SK-N-SH (cell line): ENCODE results near the gene PIMREG. TPM values are rescaled to one million over a fixed set of nuclear protein-coding genes. Genes with fewer than 3 reads are reported as not detected.
A peak's percentile ranks its signal among the peaks of the same experiment; 100 is the strongest.

ENCODE experiments used
- CTCF ChIA-PET: fragments of 300-600, 350-600 bp; formaldehyde crosslinking; extraction: SDS; loops from one replicate; lab custom pipeline; 2021; lab: Yijun Ruan, JAX
- POLR2A ChIA-PET: fragments of 350-600 bp; sonication (Branson Sonifier 250); formaldehyde crosslinking; extraction: SDS; loops from one replicate; lab custom pipeline; 2020; ENCODE audit warnings: antibody characterized with exemption, inconsistent platforms; lab: Yijun Ruan, JAX
- DNase-seq: peaks from one replicate; pipeline ENCODE4 v3.0.0; 2012
- H2AFZ ChIP-seq: fragments of 200-600 bp; sonication (generic); 2 replicates; pipeline ENCODE4 v1.8.1; 2016; ENCODE audit warnings: antibody characterized with exemption, mild to moderate bottlenecking, low read depth
- H3F3A ChIP-seq: fragments of 200-600 bp; sonication (generic); replicated peaks from 2 replicates; pipeline ENCODE3; 2016; ENCODE audit warnings: antibody characterized with exemption, mild to moderate bottlenecking; ENCODE audit not compliant: insufficient read depth
- H3K27ac ChIP-seq, 2 experiments: fragments of 200-500 bp in 1 of 2; fragments of 200-600 bp in 1 of 2; sonication (Bioruptor generic) in 1 of 2; sonication (generic), shearing (Covaris generic) in 1 of 2; 2 replicates each; pipeline versions ENCODE4 v1.5.1 to v1.6.1; 2014 to 2016; ENCODE audit warnings: low read depth in 2 of 2, inconsistent platforms in 1 of 2, low read length in 1 of 2, mild to moderate bottlenecking in 1 of 2, mixed read lengths in 1 of 2
- H3K27me3 ChIP-seq: fragments of 200-600 bp; sonication (generic), shearing (Covaris generic); 2 replicates; pipeline ENCODE4 v1.6.1; 2016; ENCODE audit warnings: mixed run types; ENCODE audit not compliant: insufficient read depth
- H3K36me3 ChIP-seq, 2 experiments: fragments of 200-500 bp in 1 of 2; fragments of 200-600 bp in 1 of 2; sonication (Bioruptor generic) in 1 of 2; sonication (generic) in 1 of 2; replicated peaks in 1 of 2; 2 replicates each; pipeline versions ENCODE3 to v1.5.1; 2014 to 2016; ENCODE audit warnings: low read length in 1 of 2, mild to moderate bottlenecking in 1 of 2; ENCODE audit not compliant: insufficient read depth in 2 of 2, control insufficient read depth in 1 of 2
- H3K4me1 ChIP-seq, 2 experiments: fragments of 200-500 bp in 1 of 2; fragments of 200-600 bp in 1 of 2; sonication (Bioruptor generic) in 1 of 2; sonication (generic), shearing (Covaris generic) in 1 of 2; 2 replicates each; pipeline versions ENCODE4 v1.5.1 to v1.6.1; 2014 to 2016; ENCODE audit warnings: low read depth in 1 of 2, low read length in 1 of 2, mixed run types in 1 of 2; ENCODE audit not compliant: insufficient read depth in 2 of 2, control insufficient read depth in 1 of 2
- H3K4me2 ChIP-seq: fragments of 200-600 bp; sonication (generic), shearing (Covaris generic); 2 replicates; pipeline ENCODE4 v1.6.1; 2017; ENCODE audit warnings: mixed run types
- H3K4me3 ChIP-seq, 2 experiments: fragments of 200-500 bp in 1 of 2; fragments of 200-600 bp in 1 of 2; sonication (Bioruptor generic) in 1 of 2; sonication (generic), shearing (Covaris generic) in 1 of 2; 2 replicates each; pipeline versions ENCODE4 v1.5.1 to v1.8.1; 2014 to 2016; ENCODE audit warnings: low read depth in 2 of 2, inconsistent platforms in 1 of 2, low read length in 1 of 2, mild to moderate bottlenecking in 1 of 2, mixed read lengths in 1 of 2, moderate library complexity in 1 of 2
- H3K79me2 ChIP-seq: fragments of 200-600 bp; sonication (generic); 2 replicates; pipeline ENCODE4 v1.8.1; 2017; ENCODE audit warnings: mild to moderate bottlenecking; ENCODE audit not compliant: insufficient read depth
- H3K9ac ChIP-seq: fragments of 200-600 bp; sonication (generic); 2 replicates; pipeline ENCODE4 v1.6.1; 2017; ENCODE audit warnings: mixed run types
- H3K9me2 ChIP-seq: fragments of 200-600 bp; sonication (generic); 2 replicates; pipeline ENCODE4 v1.6.1; 2017; ENCODE audit warnings: mixed run types
- H3K9me3 ChIP-seq: fragments of 200-600 bp; sonication (generic); 2 replicates; pipeline ENCODE4 v1.6.1; 2017; ENCODE audit warnings: mixed run types, mild to moderate bottlenecking, moderate library complexity
- H4K20me1 ChIP-seq: fragments of 200-600 bp; sonication (generic); 2 replicates; pipeline ENCODE4 v1.6.1; 2017; ENCODE audit warnings: mild to moderate bottlenecking, mixed run types; ENCODE audit not compliant: insufficient read depth
- CHD2 ChIP-seq: fragments of 150-350 bp; IDR thresholded peaks from 2 replicates; pipeline ENCODE4 v1.6.1; 2018; ENCODE audit warnings: low read length; ENCODE audit not compliant: partially characterized antibody
- FOSL2 ChIP-seq: IDR thresholded peaks from 2 replicates; pipeline ENCODE4 v1.4.0; 2012; ENCODE audit warnings: low read depth, mild to moderate bottlenecking, moderate library complexity, borderline replicate concordance
- GATA2 ChIP-seq: sonication (generic); formaldehyde crosslinking; IDR thresholded peaks from 2 replicates; pipeline ENCODE4 v1.5.0; 2020; ENCODE audit warnings: mild to moderate bottlenecking, missing genetic modification reagents
- MEF2A ChIP-seq: IDR thresholded peaks from 2 replicates; pipeline ENCODE4 v1.4.0; 2012; ENCODE audit warnings: low read depth, borderline replicate concordance
- RAD21 ChIP-seq: IDR thresholded peaks from 2 replicates; pipeline ENCODE4 v1.6.1; 2012; ENCODE audit warnings: mild to moderate bottlenecking, low read length
- RCOR1 ChIP-seq: fragments of 150-350 bp; IDR thresholded peaks from 2 replicates; pipeline ENCODE4 v1.6.1; 2017; ENCODE audit warnings: antibody characterized with exemption, low read length
- RXRA ChIP-seq: IDR thresholded peaks from 2 replicates; pipeline ENCODE4 v1.4.0; 2012; ENCODE audit warnings: low read depth, mild to moderate bottlenecking, borderline replicate concordance
- SMC3 ChIP-seq: IDR thresholded peaks from 2 replicates; pipeline ENCODE4 v1.6.1; 2012; ENCODE audit warnings: low read depth, low read length, improper control_type of control experiment
- WGBS: methylation state at CpG from one replicate; pipeline ENCODE4 v1.1.6; 2017; ENCODE audit warnings: low lambda C conversion rate; 5-methylcytosine and 5-hydroxymethylcytosine counted together
- polyA plus RNA-seq, 3 experiments: library from polyadenylated mRNA; depleted of rRNA; stranded (reverse); fragments of >200 nt; gene quantifications; 2 replicates each; pipeline ENCODE4 v1.2.3, GENCODE V29; 2012
- TF ChIP-seq, protein P1 (sequence below): IDR thresholded peaks from 2 replicates; pipeline ENCODE4; 2012
- TF ChIP-seq, protein P2 (sequence below): fragments of 200-600 bp; sonication (generic); IDR thresholded peaks from 2 replicates; pipeline ENCODE4 v1.6.1; 2017; ENCODE audit warnings: antibody characterized with exemption, mild to moderate bottlenecking, moderate library complexity
- TF ChIP-seq, protein P3 (sequence below): IDR thresholded peaks from 2 replicates; pipeline ENCODE4 v1.4.0; 2012; ENCODE audit warnings: low read depth, borderline replicate concordance
- TF ChIP-seq, protein P4 (sequence below): fragments of 150-350 bp; IDR thresholded peaks from 2 replicates; pipeline ENCODE4 v1.6.1; 2017; ENCODE audit warnings: antibody characterized with exemption, low read length, low read depth, borderline replicate concordance

The PIMREG gene
- polyA plus RNA-seq, 1 of the 3 experiments (the other 2 are of a cell fraction) = 19.6 TPM

DNA sequence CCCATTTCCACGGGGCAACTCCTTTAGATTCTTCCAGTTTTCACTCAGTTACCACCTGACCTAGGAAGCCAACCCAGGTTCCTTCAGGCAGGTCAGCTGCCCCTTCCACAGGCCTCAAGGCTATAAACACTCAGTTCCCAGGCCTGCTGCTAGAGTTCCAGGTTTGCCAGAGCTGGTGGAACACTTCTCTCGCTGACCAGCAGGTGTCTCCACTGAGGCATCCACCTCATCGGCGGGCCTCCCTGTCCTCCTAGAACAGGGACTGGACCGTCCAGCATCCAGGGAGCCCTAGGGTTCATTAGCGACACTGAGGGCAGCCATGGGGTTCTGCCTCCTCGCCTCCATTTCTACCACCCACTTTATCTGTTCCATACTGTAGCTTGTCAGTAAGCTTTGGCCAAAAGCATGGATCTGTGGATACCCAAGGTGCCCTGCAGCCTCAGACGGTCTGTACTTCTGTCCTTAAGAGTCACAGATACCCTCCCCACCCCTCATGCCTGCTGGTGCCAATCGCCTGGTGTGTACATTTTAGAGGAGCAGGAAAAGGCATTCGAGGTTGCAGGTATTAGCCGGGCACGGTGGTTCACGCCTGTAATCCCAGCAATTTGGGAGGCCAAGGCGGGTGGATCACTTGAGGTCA, 29.0 kb downstream of the PIMREG start:
- peak overlapping the region in 1 of 2 experiments; percentile 33; a peak in 1 of 4 replicates for H3K4me3 ChIP-seq
- no peaks in the 10 kb centered on the region for H3F3A ChIP-seq
- H3K36me3 ChIP-seq = no peaks in the 10 kb centered on the region
- peak; percentile 92 for DNase-seq
- ChIA-PET CTCF (interaction anchor here (0.6 to 2.2 kb wide), 51 partner anchors 10 to 458 kb away, joined by 3 to 17 read pairs (median 4); partner anchors contain the start of gene PIMREG), POLR2A (interaction anchor here (1.1 kb wide), 1 partner anchor 85 kb away, joined by 4 read pairs; no protein-coding TSS in a partner anchor)
- TF ChIP-seq SMC3 = peak; percentile 83
- TF ChIP-seq, protein P1, sequence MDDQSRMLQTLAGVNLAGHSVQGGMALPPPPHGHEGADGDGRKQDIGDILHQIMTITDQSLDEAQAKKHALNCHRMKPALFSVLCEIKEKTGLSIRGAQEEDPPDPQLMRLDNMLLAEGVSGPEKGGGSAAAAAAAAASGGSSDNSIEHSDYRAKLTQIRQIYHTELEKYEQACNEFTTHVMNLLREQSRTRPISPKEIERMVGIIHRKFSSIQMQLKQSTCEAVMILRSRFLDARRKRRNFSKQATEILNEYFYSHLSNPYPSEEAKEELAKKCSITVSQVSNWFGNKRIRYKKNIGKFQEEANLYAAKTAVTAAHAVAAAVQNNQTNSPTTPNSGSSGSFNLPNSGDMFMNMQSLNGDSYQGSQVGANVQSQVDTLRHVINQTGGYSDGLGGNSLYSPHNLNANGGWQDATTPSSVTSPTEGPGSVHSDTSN = no peak
- TF ChIP-seq FOSL2 = no peak
- TF ChIP-seq, protein P2, sequence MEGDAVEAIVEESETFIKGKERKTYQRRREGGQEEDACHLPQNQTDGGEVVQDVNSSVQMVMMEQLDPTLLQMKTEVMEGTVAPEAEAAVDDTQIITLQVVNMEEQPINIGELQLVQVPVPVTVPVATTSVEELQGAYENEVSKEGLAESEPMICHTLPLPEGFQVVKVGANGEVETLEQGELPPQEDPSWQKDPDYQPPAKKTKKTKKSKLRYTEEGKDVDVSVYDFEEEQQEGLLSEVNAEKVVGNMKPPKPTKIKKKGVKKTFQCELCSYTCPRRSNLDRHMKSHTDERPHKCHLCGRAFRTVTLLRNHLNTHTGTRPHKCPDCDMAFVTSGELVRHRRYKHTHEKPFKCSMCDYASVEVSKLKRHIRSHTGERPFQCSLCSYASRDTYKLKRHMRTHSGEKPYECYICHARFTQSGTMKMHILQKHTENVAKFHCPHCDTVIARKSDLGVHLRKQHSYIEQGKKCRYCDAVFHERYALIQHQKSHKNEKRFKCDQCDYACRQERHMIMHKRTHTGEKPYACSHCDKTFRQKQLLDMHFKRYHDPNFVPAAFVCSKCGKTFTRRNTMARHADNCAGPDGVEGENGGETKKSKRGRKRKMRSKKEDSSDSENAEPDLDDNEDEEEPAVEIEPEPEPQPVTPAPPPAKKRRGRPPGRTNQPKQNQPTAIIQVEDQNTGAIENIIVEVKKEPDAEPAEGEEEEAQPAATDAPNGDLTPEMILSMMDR = peak; percentile 92
- peak; percentile 76 for TF ChIP-seq RAD21
- no peak for TF ChIP-seq RXRA
- H3K9ac ChIP-seq = no peak overlapping the region
- 41% methylated on average over 12 of the region's 14 CpGs for WGBS
- no peaks in the 10 kb centered on the region for H3K9me3 ChIP-seq
- H3K9me2 ChIP-seq = no peaks in the 10 kb centered on the region
- H3K27me3 ChIP-seq = no peaks in the 10 kb centered on the region
- H3K27ac ChIP-seq = no peak overlapping the region
- H3K4me2 ChIP-seq = no peak overlapping the region
- no peaks in the 10 kb centered on the region for H4K20me1 ChIP-seq
- no peaks in the 10 kb centered on the region for H3K79me2 ChIP-seq
- H3K4me1 ChIP-seq = peaks cover 0 to 5% of the 10 kb centered on the region in 2 experiments; a peak in 3 of 4 replicates
- no peak overlapping the region for H2AFZ ChIP-seq

DNA sequence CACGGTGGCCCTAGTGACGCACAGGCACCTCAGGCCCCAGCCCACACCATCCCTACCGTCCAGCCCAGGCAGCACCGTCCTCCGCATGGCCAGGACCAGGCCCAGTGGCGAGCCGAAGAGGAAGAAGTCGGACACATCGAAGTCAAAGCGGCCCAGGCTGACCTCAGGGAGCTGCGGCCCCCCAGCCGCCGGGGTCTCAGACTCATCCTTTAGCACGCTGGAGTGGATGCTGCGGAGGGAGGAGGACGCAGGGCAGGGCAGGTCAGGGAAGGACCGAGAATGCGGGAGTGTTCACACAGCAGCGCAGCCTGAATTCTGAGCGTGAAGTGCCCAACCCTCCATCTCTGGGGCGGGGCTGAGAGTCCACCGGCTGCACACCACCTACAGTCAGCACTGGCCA, 30.1 kb downstream of the PIMREG start:
- ChIA-PET POLR2A (no interaction called here), CTCF (interaction anchor here (0.6 to 2.0 kb wide), 6 partner anchors 11 to 100 kb away, joined by 3 to 14 read pairs (median 6); partner anchors contain the start of gene PIMREG)

More for the DNA sequence above, 30.1 kb downstream of the PIMREG start:
- TF ChIP-seq CHD2 = no peak
- TF ChIP-seq, protein P3, sequence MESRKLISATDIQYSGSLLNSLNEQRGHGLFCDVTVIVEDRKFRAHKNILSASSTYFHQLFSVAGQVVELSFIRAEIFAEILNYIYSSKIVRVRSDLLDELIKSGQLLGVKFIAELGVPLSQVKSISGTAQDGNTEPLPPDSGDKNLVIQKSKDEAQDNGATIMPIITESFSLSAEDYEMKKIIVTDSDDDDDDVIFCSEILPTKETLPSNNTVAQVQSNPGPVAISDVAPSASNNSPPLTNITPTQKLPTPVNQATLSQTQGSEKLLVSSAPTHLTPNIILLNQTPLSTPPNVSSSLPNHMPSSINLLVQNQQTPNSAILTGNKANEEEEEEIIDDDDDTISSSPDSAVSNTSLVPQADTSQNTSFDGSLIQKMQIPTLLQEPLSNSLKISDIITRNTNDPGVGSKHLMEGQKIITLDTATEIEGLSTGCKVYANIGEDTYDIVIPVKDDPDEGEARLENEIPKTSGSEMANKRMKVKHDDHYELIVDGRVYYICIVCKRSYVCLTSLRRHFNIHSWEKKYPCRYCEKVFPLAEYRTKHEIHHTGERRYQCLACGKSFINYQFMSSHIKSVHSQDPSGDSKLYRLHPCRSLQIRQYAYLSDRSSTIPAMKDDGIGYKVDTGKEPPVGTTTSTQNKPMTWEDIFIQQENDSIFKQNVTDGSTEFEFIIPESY = no peak
- TF ChIP-seq GATA2 (CRISPR knock-in tag) = no peak
- TF ChIP-seq RCOR1 = no peak
- TF ChIP-seq, protein P1 = no peak
- no peak for TF ChIP-seq MEF2A
- TF ChIP-seq, protein P4, sequence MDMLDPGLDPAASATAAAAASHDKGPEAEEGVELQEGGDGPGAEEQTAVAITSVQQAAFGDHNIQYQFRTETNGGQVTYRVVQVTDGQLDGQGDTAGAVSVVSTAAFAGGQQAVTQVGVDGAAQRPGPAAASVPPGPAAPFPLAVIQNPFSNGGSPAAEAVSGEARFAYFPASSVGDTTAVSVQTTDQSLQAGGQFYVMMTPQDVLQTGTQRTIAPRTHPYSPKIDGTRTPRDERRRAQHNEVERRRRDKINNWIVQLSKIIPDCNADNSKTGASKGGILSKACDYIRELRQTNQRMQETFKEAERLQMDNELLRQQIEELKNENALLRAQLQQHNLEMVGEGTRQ = no peak
- Histone ChIP-seq H3K9ac (no peak overlapping the region), H3K4me3 (no peak overlapping the region), H3F3A (no peaks in the 10 kb centered on the region), H3K4me1 (peaks cover 4 to 5% of the 10 kb centered on the region in 2 experiments; a peak in 3 of 4 replicates), H4K20me1 (no peaks in the 10 kb centered on the region), H3K9me3 (no peaks in the 10 kb centered on the region), H2AFZ (no peak overlapping the region), H3K4me2 (no peak overlapping the region), H3K79me2 (no peaks in the 10 kb centered on the region), H3K27ac (no peak overlapping the region), H3K36me3 (no peaks in the 10 kb centered on the region), H3K9me2 (no peaks in the 10 kb centered on the region), H3K27me3 (no peaks in the 10 kb centered on the region)
- 90% methylated on average over 22 of the region's 22 CpGs for WGBS
- DNase-seq = no peak
